HL-60 (cell line): ENCODE measurements around the gene GASK1A.

Source experiments
- DNase-seq, 2 experiments: peaks; one replicate each; pipeline ENCODE4 v3.0.0-alpha.2; 2010 to 2020; ENCODE audit warnings: low read depth in 1 of 2, low spot score in 1 of 2
- H3K27ac ChIP-seq: fragments of 250-450 bp; sonication (Bioruptor Pico); replicated peaks from 2 replicates; pipeline ENCODE4 v1.5.1; 2020; ENCODE audit warnings: mild to moderate bottlenecking, moderate library complexity
- H3K27me3 ChIP-seq: fragments of 250-450 bp; sonication (Bioruptor Pico); 2 replicates; pipeline ENCODE4 v1.5.1; 2021; ENCODE audit warnings: mild to moderate bottlenecking, moderate library complexity; ENCODE audit not compliant: insufficient read depth, poor library complexity, severe bottlenecking
- H3K4me3 ChIP-seq: replicated peaks from 2 replicates; pipeline ENCODE4 v1.5.1; 2011; ENCODE audit warnings: mild to moderate bottlenecking, control low read depth, low read length; ENCODE audit not compliant: insufficient read depth
- CTCF ChIP-seq: IDR thresholded peaks from one replicate; pipeline ENCODE4 v1.5.1; 2011; ENCODE audit warnings: low read length, control low read depth, inconsistent platforms; ENCODE audit not compliant: insufficient read depth
- GABPA ChIP-seq: IDR thresholded peaks from 2 replicates; pipeline ENCODE4 v1.6.1; 2012; ENCODE audit warnings: low read depth
- POLR2AphosphoS5 ChIP-seq: IDR thresholded peaks from 2 replicates; pipeline ENCODE4 v1.6.1; 2012; ENCODE audit warnings: low read depth
- REST ChIP-seq: IDR thresholded peaks from 2 replicates; pipeline ENCODE4 v1.6.1; 2012; ENCODE audit warnings: low read depth; ENCODE audit not compliant: insufficient replicate concordance
- SPI1 ChIP-seq: IDR thresholded peaks from 2 replicates; pipeline ENCODE4 v1.6.1; 2012; ENCODE audit warnings: low read depth, mild to moderate bottlenecking, borderline replicate concordance

Gene GASK1A

GRCh38 chr3:43030162-43030935 lies 51.2 kb downstream of the GASK1A start:
- H3K4me3 ChIP-seq: no peak overlapping the region
- no peaks in the 10 kb centered on the region for H3K27me3 ChIP-seq
- H3K27ac ChIP-seq: no peak overlapping the region
- no peak for DNase-seq
- TF ChIP-seq REST: no peak
- TF ChIP-seq SPI1: no peak
- TF ChIP-seq GABPA: no peak
- TF ChIP-seq CTCF: no peak
- no peak for TF ChIP-seq POLR2AphosphoS5

GRCh38 chr3:43031485-43031884 lies 52.4 kb downstream of the GASK1A start:
- H3K27ac ChIP-seq: no peak overlapping the region
- H3K27me3 ChIP-seq: no peaks in the 10 kb centered on the region
- TF ChIP-seq POLR2AphosphoS5: no peak
- no peak for TF ChIP-seq SPI1
- TF ChIP-seq CTCF: no peak
- no peak for TF ChIP-seq REST
- no peak for TF ChIP-seq GABPA
- DNase-seq: peak in 1 of 2 experiments; percentile 56
- no peak overlapping the region for H3K4me3 ChIP-seq

GRCh38 chr3:43031889-43032545 lies 52.9 kb downstream of the GASK1A start:
- TF ChIP-seq POLR2AphosphoS5 (no peak), CTCF (no peak), GABPA (no peak), REST (no peak), SPI1 (no peak)
- no peak overlapping the region for H3K4me3 ChIP-seq
- no peak overlapping the region for H3K27ac ChIP-seq
- DNase-seq: no peak
- H3K27me3 ChIP-seq: no peaks in the 10 kb centered on the region
